ENCODE data around the gene SEMA4D.

DNA sequence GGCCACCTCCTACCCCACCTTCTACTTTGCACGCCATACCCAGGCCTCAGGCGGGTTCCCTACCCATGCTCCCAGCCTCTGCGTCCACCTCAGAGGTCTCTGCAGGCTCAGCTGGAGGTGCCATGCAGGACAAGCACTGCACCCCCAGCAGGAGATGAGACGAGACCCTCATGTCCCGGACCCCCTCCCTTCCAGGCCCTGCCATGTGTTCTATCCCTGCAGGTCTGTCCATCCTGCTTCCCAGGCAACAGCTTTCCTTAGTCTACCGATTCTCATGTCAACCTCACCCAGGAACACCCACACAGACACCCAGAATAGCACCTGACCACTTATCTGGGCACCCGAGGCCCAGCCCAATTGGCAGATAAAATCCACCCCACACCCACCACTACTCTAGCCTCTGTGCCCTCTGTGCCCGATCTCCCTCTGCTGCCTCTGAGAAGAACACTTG lies 52.1 kb downstream of the SEMA4D start:
- TF ChIP-seq MAX (IDR thresholded peaks at IDR 0.05; ENCODE audit: low read depth, low read length) = no peak
- no peak for TF ChIP-seq POLR2A (IDR thresholded peaks at IDR 0.05; ENCODE audit: extremely low read depth, insufficient read length)
- TF ChIP-seq, protein P1, sequence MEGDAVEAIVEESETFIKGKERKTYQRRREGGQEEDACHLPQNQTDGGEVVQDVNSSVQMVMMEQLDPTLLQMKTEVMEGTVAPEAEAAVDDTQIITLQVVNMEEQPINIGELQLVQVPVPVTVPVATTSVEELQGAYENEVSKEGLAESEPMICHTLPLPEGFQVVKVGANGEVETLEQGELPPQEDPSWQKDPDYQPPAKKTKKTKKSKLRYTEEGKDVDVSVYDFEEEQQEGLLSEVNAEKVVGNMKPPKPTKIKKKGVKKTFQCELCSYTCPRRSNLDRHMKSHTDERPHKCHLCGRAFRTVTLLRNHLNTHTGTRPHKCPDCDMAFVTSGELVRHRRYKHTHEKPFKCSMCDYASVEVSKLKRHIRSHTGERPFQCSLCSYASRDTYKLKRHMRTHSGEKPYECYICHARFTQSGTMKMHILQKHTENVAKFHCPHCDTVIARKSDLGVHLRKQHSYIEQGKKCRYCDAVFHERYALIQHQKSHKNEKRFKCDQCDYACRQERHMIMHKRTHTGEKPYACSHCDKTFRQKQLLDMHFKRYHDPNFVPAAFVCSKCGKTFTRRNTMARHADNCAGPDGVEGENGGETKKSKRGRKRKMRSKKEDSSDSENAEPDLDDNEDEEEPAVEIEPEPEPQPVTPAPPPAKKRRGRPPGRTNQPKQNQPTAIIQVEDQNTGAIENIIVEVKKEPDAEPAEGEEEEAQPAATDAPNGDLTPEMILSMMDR (IDR thresholded peaks at IDR 0.05; ENCODE audit: low read depth, low read length) = no peak

Data from NB4 (cell line).